ENCODE measurements around the gene DUSP9.

DNA sequence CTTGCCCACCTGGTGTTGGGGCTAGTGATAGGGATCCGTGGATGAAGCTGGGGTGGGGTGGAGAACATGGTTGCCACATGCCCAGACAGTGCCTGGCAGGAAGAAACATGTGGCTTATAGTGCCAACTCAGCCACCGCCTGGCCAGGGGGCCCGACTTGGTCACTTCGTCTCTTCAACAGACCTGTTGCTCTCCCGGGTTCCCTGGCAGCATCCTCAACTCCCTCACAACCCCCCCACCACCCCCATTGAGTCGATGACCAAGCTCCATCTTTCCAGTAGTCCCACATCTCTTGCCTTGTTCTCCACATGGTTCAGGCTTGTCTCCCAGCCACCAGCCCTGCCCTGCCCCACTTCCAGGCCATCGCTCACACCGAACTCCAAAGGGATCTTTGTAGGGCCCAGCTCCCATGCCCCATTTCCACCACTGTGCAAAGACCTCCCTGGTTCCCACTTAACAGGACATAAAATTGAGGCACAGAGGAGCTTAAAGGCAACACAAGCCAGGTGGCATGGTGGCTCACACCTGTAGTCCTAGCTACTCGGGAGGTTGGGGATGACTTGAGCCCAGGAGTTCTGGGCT lies 18.8 kb downstream of the DUSP9 start:
- TF ChIP-seq TAF1 (IDR thresholded peaks at IDR 0.05; ENCODE audit: borderline replicate concordance, low read depth, low read length): no peak
- no peak for TF ChIP-seq POLR2A (IDR thresholded peaks at IDR 0.05; ENCODE audit: low read depth, low read length)
- TF ChIP-seq POLR2AphosphoS5 (IDR thresholded peaks at IDR 0.05; ENCODE audit: low read depth, low read length): no peak

Measured in GM12892 (cell line).